NCI-H2081 treated with DMSO at 0.1 percent for 48 hours (cell line): ENCODE measurements around the gene FRAS1.
"Not testable (repeated sequence)": the region's sequence is repeated elsewhere in the genome, so short reads cannot be mapped to it uniquely, and the experiment has no call there.

Source experiments
- DNase-seq: peaks from one replicate; lab custom pipeline; 2025; lab: John Stamatoyannopoulos, UW

Gene FRAS1

GRCh38 chr4:78512357-78512920 lies 455.3 kb downstream of the FRAS1 start:
- no peak for DNase-seq

DNA sequence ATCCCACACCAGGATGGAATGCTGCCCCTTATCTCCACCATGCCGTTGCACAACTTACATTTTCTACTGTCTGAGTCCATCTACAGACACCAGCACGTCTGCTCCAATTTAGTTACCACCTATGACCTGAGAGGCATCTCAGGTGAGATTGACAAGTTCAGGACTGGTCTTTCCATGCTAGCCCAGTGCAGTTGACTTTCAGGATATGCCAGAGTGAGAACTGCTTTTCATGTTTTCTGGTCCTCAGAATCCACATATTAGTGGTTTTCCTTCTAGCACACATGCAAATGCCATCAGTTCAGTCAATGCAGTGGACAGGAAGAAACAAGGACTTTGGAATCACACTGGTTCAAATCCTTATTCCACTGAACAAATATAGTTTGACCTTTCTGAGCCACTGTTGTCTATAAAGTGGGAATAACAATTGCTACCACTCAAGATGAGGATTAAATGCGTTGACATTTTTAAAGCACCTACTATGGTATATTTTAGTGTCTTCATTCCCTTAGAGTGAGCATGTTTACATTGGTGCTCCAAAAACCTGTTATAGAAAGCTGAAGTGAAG lies 456.4 kb downstream of the FRAS1 start:
- no peak for DNase-seq

GRCh38 chr4:78517050-78517652 lies 460.0 kb downstream of the FRAS1 start:
- DNase-seq, result no peak

DNA sequence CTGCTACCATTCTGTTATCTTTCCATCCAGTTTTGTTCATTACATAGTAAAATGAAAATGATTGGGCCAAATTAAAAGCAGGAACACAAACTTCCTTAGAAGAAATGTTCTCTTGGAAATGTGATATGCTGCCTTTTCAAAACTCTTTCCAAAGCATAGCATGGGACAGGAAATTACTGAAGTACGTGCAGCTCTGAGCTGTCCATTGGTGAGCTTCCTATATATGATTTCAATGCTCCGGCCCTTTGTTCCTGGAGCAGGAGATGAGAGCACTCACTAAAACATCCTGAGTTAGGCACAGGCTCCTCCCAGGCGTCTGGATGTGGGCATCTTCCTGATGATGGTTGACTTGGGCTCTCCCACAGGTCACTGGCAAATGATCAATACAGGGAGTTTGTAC lies 461.4 kb downstream of the FRAS1 start:
- DNase-seq, result no peak

DNA sequence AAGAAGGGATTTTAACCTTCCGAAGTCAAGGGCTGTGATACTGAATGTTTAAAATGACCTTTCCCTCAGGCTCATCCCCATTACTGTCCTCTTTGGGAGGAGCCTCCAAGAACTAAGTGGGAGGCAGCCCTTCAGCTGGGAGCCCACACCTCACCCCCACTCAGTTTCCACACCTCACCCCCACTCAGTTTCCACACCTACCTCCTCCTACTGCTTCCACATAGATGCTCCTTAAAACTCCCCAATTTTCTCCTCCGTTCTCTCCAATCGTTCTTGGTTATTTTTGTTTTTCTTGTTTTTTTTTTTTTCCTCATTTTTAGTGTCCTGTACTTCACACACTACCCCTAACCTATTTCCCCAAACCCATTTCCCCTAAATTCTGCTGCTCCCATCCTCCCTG lies 462.8 kb downstream of the FRAS1 start:
- DNase-seq, result no peak

- no peak for DNase-seq
Observed at GRCh38 chr4:78520808-78521226, 463.7 kb downstream of the FRAS1 start.

DNA sequence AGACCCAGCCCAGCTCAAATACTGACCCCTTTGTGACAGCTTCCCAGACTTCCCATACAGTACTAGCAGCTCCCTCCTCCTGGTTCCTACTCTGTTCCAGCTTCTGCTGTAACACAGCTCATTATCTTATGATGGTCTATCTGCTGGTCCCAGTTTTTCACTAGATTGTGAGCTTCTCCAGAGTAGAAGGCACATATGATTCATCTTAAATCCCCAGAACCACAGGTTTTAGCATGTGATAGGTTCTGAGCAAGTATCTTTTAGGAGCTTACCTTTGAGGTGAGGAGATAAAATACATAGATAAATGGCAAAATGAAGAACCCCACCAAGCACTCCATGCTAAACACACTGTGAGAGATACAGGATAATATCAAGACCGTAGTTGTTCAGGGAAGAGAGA lies 466.9 kb downstream of the FRAS1 start:
- DNase-seq, result no peak

DNA sequence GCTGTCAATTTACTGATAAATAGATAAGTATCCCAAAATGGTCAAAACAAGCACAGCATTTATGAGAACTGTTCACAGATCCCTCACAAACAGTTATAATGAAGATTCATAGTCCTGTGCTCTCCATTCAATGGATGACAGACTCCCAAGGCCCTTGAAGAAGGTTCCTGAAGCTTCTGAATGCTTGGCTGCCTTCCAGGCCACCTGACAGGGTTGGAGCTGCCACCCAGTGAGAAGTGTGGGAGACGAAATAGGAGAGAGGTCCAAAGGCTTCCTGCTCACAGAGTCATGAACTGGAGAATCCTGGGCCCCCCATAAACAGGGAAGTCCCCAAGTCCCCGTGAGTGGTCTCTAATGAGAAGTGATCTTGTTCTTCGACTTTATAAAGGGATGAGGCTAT lies 468.4 kb downstream of the FRAS1 start:
- DNase-seq, result no peak

GRCh38 chr4:78527103-78527502 lies 470.0 kb downstream of the FRAS1 start:
- DNase-seq, result no peak

GRCh38 chr4:78527555-78527954 lies 470.4 kb downstream of the FRAS1 start:
- DNase-seq, result no peak

GRCh38 chr4:78528327-78528726 lies 471.2 kb downstream of the FRAS1 start:
- DNase-seq, result no peak

DNA sequence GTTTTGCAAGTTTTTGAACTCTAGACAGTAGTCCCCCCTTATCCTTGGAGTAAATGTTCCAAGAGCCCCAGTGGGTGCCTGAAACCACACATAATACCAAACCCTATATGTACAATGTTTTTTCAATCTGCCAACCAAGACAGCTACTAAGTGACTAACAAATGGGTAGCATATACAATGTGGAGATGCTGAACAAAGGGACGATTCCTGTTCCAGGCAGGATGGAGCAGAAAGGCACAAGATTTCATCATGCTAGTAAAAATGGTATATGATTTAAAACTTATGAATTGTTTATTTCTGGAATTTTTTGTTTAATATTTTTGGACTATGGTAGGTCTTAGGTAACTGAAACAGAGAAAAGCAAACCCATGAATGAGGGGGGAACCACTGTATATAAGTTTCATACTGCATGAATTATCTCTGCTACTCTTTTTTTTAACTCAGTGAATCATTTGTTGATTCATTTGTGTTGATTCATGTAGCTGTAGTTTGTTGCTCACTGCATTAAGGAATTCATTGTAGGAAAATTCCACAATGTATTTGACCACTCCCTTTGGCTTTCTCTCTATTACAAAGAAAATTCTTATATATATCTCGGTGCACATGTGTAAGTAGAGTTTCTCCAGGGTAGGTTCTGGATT lies 472.6 kb downstream of the FRAS1 start:
- no peak for DNase-seq

DNA sequence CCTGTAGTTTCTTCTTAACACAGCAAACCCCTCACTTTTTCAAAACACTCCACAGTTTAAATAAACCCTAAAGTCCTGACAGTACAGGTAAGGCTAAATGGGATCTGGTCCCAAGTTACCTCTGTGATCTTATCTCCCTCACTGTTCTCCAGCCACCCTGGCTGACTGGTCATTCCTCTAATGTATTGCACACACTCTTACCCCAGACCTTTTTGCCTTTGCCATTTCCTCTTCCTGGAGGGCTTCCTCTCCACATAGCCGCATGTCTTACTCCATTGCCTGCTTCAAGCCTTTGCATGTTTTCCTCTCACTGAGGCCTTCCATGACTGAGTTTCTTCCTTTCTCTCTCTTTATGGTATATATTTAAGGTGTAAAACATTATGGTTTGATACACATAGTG lies 474.9 kb downstream of the FRAS1 start:
- no peak for DNase-seq

GRCh38 chr4:78533854-78534253 lies 476.7 kb downstream of the FRAS1 start:
- DNase-seq, result no peak

DNA sequence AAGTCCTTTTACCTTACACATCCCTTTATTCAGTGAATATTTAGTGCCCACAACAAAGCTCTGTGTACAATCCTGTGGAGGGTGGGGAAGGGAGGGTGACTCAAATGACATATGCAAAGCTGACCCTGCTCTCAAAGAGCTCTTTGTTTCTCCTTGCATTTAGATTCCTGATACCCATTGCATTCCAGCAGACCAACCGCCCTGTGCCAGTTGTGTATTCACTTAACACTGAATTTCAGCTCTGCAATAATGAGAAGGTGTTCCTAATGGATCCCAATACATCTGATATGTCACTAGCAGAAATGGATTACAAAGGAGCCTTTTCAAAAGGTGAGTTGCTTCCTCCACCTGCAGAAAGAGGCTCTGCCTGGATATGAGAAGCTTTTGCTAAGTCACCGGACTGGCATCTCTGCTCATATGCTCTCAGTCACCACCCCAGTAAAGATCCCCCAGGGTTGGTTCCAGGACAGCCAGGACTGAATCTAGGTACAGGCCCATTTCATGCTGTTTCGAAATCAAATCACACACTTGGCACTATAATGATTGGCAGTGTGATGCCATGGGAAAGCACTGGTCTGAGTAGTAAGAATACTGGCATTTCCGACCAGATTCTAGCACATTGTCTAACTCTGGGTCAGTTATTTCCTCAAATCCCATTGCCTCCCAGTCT lies 477.3 kb downstream of the FRAS1 start:
- DNase-seq, result no peak

DNA sequence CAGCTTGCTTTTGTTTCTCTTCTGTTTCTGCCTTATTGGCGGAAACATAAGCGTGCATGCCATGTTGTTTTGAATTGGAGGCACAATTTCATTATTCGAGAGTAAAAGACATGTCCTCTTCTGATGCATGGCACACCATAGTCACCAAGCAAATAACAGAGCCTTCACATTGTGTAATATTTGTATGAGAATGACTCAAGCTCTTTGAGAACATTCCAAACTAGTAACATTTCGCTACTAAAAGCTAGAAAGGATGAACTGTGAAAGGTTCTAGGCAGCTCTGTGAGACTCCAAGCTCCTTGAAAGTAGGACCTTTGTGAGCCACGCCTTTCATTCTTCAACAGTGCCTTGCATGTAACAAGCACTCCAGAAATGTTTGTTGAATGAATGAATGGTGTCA lies 485.2 kb downstream of the FRAS1 start:
- DNase-seq, result no peak

DNA sequence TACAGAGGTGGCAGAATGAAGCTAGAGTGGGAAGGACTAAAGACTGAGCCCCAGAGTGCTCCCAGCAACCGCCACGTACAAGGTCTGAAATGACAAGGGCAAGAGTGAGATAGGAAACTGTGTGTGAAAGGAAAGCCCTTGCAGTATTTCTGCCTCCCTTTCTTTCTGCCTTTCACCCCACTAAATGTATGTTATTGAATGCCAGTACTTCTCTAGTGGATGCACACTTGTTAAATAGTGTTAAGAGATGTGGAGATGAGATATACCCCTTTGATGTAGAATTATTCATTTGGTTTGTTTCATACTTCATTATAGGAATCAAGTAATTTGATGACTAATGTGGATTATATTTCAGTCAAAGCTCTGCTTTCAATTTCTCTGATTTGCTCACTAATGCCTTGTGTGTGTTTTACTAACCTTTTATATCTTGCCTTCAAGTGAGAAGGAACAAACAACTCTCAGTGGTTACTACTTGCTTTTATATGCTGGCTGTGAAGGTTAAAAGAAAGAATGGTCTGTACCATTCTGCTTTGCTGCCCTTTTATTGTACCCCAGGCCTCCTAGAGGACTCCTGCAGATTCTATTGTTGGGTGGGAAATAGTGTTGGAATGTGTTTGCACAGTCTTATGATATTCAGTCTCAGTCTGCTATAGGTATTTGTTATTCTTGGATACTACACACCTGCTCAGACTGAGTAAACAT lies 486.5 kb downstream of the FRAS1 start:
- DNase-seq, result no peak

GRCh38 chr4:78544678-78545077 lies 487.6 kb downstream of the FRAS1 start:
- no peak for DNase-seq

- no peak for DNase-seq
Observed at GRCh38 chr4:78545275-78546246, 488.4 kb downstream of the FRAS1 start.

DNA sequence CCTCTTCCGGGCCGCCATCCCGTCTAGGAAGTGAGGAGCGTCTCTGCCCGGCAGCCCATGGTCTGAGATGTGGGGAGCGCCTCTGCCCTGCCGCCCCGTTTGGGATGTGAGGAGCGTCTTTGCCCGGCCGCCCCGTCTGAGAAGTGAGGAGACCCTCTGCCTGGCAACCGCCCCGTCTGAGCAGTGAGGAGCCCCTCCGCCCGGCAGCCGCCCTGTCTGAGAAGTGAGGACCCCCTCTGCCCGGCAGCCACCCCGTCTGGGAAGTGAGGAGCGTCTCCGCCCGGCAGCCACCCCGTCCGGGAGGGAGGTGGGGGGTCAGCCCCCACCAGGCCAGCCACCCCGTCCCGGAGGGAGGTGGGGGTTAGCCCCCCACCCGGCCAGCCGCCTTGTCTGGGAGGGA lies 490.8 kb downstream of the FRAS1 start:
- not testable (repeated sequence) for DNase-seq

DNA sequence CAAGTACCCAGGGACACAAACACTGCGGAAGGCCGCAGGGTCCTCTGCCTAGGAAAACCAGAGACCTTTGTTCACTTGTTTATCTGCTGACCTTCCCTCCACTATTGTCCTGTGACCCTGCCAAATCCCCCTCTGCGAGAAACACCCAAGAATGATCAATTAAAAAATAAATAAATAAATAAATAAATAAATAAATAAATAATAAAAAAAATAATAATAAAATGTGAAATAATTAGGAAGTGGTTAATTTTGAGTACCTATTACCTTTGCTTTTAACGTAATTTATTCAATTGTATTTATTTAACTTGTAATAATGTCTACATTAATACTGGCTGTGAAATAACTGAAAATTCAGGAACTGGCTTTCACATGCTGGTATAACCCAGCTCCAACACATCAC lies 491.8 kb downstream of the FRAS1 start:
- DNase-seq, result not testable (repeated sequence)
